ENCODE results near the gene COL9A2.

DNA sequence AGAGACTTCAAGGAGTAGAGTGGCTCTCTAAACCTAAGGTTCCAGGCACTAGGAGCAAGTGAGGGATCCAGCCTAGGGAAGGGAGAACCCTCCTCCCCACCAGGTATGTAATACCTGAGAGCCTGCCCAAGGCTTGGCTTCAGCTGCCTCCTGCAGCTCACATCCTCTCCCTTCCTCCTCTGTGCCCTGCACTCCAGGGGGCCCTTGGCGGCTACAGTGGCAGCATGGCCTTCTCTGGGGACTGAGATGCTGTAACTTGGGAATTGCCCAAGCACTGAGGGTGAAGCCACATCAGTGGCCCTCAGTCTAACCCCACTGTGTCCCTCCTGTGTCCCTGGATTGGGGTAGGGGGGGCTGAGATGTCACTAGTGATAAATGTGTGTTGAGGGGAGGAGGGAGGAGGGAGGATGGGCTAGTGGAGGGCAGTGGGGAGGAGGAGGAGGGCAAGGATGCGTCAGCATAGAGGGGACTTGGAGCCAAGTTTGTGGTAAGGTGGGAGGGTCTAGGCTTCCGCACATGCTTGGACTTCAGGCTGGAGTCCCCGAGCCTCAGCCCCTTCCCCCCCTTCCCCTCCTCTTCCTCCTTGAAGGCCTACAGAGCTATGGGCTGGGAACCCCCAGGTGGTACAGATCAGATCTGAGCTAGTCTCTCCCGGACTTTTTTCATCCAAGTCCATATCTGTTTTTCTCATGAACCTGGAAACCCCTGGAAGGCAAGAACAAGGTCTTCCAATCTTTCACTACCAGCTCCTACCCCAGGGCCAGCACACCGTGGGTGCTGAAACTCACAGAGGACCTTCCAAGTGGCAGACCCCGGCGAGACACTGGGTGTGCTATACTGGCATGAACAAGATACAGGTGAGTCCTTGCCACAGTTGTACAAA lies 17.5 kb downstream of the COL9A2 start:
- TF ChIP-seq CTCF (conservative IDR thresholded peaks at IDR 0.05) (no peak), EZH2 (IDR thresholded peaks at IDR 0.05; ENCODE audit: low read depth) (no peak)

Measured in PC-9 (cell line).